Gastrocnemius medialis (tissue), 4 donors: Measurements from ENCODE around the gene GRK4. TPM values are rescaled to one million over a fixed set of nuclear protein-coding genes. Genes with fewer than 3 reads are reported as not detected.
A peak's percentile ranks its signal among the peaks of the same experiment; 100 is the strongest.

Experiments used
- ATAC-seq, 2 donors: fragments of 150-250 bp; one replicate each; pipeline ENCODE4 v1.9.1; 2016
- DNase-seq, 2 donors: peaks; one replicate each; pipeline ENCODE4 v3.0.0-alpha.2; 2019
- H3K27ac ChIP-seq, 4 donors: fragments of 200-600 bp; sonication (generic); 1 replicate in 1 of 4; 2 replicates in 3 of 4; pipeline ENCODE4 v1.5.1; 2016 to 2018; ENCODE audit warnings: mild to moderate bottlenecking in 2 of 4, moderate library complexity in 1 of 4
- H3K27me3 ChIP-seq, 3 donors: fragments of 200-600 bp; sonication (generic) in 2 of 3; 1 replicate in 1 of 3; 2 replicates in 2 of 3; pipeline versions ENCODE4 v1.5.1 to v1.6.0; 2016 to 2019; ENCODE audit warnings: mild to moderate bottlenecking in 1 of 3, moderate library complexity in 1 of 3
- H3K36me3 ChIP-seq, 2 donors: fragments of 200-600 bp; sonication (generic) in 1 of 2; one replicate each; pipeline ENCODE4 v1.5.1; 2017 to 2018
- H3K4me1 ChIP-seq, 2 donors: fragments of 200-600 bp; sonication (generic) in 1 of 2; one replicate each; pipeline ENCODE4 v1.5.1; 2016 to 2017; ENCODE audit warnings: mild to moderate bottlenecking in 2 of 2
- H3K4me3 ChIP-seq, 4 donors: fragments of 200-600 bp; sonication (generic) in 3 of 4; 1 replicate in 1 of 4; 2 replicates in 3 of 4; pipeline ENCODE4 v1.5.1; 2016 to 2019; ENCODE audit warnings: mild to moderate bottlenecking in 2 of 4
- H3K9me3 ChIP-seq, 3 donors: fragments of 200-600 bp; sonication (generic) in 2 of 3; 1 replicate in 1 of 3; 2 replicates in 2 of 3; pipeline ENCODE4 v1.5.1; 2016 to 2019
- POLR2A ChIP-seq, 2 donors: fragments of 450-650 bp; IDR thresholded peaks; one replicate each; pipeline ENCODE4 v1.6.1; 2017; ENCODE audit warnings: antibody characterized with exemption in 2 of 2, mild to moderate bottlenecking in 2 of 2, moderate library complexity in 2 of 2
- in situ Hi-C, 4 donors: fragments of 200-750 bp; cut with MboI; loops; one replicate each; pipeline versions ENCODE4 v1.15.0 to v1.8.0; 2017; ENCODE audit warnings: low sequenced_read_pairs in 4 of 4
- intact Hi-C: fragments of 100-400 bp; cut with DNase I; formaldehyde crosslinking; loops from one replicate; pipeline ENCODE4 v1.15.1; 2023; ENCODE audit warnings: low total_unique reads
- total RNA-seq, 4 donors: library from RNA; depleted of rRNA; stranded (reverse); fragments of >200 nt; gene quantifications; one replicate each; pipeline versions ENCODE4 v1.1.0 to v1.2.3, GENCODE V29; 2016
- TF ChIP-seq, protein P1 (sequence below), 5 experiments: fragments of 450-650 bp in 3 of 5; fragments of 200-600 bp in 2 of 5; sonication (generic) in 2 of 5; IDR thresholded peaks in 4 of 5; conservative IDR thresholded peaks in 1 of 5; 1 replicate in 4 of 5; 2 replicates in 1 of 5; pipeline ENCODE4 v1.5.1; 2016 to 2019; ENCODE audit warnings: antibody characterized with exemption in 5 of 5, mild to moderate bottlenecking in 3 of 5, moderate library complexity in 3 of 5

Gene GRK4
- total RNA-seq, 4 donors from 2014 or later, result 2.8 to 5.8 (median 3.7) TPM

DNA sequence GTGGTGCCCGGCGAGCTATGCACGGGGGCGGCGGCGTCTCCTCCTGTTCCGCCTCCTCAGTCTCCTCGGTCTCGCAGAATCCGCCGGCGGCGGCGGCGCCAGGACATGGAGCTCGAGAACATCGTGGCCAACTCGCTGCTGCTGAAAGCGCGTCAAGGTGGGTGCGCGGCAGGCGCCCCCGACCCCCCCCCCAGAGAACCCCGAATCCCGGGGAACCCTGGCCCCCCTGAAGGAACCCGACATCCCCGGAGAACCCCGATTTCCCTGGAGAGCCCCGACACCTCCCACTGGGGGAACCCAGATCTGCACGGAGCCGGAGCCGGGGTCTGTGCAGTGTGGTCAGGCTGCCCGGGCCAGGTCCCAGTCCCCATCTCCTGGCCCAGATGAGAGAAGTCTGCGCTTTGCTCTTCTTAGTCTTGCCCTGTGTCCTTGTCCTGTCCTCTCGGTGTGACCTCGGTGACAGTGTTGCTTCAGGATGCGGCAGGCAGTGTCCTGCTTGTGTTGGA, 648 bp downstream of the GRK4 start:
- ATAC-seq, result peak in 1 of 2 donors; percentile 25
- in situ Hi-C loops, result loop anchor here in 1 of 4 donors (10.0 to 25.0 kb wide), 2 partner anchors 539 to 727 kb away; partner anchors contain the start of genes HAUS3 and POLN

DNA sequence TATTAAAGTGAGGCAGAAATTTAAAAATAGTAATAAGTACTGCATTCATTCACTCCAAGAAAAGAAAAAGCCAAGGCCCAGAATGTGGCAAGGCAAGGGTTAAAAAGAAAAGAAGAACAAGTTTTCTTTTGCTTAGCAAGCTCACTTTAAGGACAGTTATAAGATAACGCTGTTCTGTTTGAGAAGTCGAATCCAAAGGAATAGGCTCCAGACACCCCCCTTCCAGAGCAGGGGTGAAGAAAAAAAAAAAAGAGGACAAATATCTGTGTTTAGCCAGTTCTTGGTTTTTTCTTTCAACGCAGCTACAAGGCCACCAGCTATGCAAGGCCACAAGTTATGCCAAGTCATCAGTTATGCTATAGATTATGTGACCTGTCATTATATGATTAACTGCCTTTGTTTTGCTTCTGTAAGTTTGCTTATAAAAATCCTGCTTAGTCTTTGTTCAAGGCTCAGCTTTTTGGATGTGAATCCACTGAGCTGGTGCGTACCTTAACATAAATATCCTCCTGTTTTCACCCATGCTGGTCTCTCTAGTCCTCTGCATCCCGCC, 1.4 kb downstream of the GRK4 start:
- Histone ChIP-seq H3K27ac (no peak overlapping the region), H3K9me3 (no peaks in the 10 kb centered on the region), H3K4me3 (peak overlapping the region in 3 of 4 donors; percentile 78 to 90 (median 81)), H3K36me3 (no peaks in the 10 kb centered on the region), H3K4me1 (peaks cover 20 to 23% of the 10 kb centered on the region in 2 donors), H3K27me3 (no peaks in the 10 kb centered on the region)
- no peak for ATAC-seq
- no peak for TF ChIP-seq POLR2A (IDR thresholded peaks at IDR 0.05)
- TF ChIP-seq, protein P1, sequence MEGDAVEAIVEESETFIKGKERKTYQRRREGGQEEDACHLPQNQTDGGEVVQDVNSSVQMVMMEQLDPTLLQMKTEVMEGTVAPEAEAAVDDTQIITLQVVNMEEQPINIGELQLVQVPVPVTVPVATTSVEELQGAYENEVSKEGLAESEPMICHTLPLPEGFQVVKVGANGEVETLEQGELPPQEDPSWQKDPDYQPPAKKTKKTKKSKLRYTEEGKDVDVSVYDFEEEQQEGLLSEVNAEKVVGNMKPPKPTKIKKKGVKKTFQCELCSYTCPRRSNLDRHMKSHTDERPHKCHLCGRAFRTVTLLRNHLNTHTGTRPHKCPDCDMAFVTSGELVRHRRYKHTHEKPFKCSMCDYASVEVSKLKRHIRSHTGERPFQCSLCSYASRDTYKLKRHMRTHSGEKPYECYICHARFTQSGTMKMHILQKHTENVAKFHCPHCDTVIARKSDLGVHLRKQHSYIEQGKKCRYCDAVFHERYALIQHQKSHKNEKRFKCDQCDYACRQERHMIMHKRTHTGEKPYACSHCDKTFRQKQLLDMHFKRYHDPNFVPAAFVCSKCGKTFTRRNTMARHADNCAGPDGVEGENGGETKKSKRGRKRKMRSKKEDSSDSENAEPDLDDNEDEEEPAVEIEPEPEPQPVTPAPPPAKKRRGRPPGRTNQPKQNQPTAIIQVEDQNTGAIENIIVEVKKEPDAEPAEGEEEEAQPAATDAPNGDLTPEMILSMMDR (IDR thresholded peaks at IDR 0.05 in 4 of 5, conservative IDR thresholded peaks at IDR 0.05 in 1 of 5), result no peak
- no peak for DNase-seq
- intact Hi-C loops (loop anchor here (5.0 kb wide), 2 partner anchors 73 to 722 kb away; partner anchors contain the start of genes HAUS3 and POLN), in situ Hi-C loops (loop anchor here in 1 of 4 donors (10.0 to 25.0 kb wide), 2 partner anchors 540 to 727 kb away; partner anchors contain the start of genes HAUS3 and POLN)

More for the DNA sequence above, 648 bp downstream of the GRK4 start:
- intact Hi-C loops, result loop anchor here (1.0 to 5.0 kb wide), 7 partner anchors 30 to 722 kb away; partner anchors contain the start of genes CFAP99, HAUS3, HTT and HTT-AS
- Histone ChIP-seq H3K36me3 (no peaks in the 10 kb centered on the region), H3K4me1 (peaks cover 21 to 23% of the 10 kb centered on the region in 2 donors), H3K27ac (peak overlapping the region; percentile 91 to 95 (median 94)), H3K9me3 (no peaks in the 10 kb centered on the region), H3K27me3 (no peaks in the 10 kb centered on the region), H3K4me3 (peak overlapping the region; percentile 78 to 99 (median 86))
- no peak for DNase-seq
- TF ChIP-seq, protein P1 (IDR thresholded peaks at IDR 0.05 in 4 of 5, conservative IDR thresholded peaks at IDR 0.05 in 1 of 5), result no peak
- TF ChIP-seq POLR2A (IDR thresholded peaks at IDR 0.05), result no peak

DNA sequence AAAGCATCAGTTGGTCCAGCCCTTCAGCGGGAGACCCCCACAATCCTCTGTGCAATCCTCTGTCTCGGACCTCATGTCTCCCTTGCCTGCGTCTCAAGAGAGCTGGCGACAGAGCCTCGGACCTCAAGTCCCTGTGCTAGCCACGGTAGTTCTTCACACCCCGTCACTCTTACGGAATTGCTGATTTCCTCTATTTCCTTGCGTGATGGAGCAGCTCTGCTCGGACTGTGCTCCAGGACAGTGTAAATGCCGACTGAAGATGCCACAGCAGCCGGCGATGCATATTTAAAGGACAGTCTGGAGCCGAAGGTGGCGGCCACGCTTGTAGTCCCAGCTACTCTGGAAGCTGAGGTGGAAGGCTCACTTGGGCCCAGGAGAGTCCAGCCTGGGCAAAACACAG, 1.9 kb downstream of the GRK4 start:
- no peak for DNase-seq
- Histone ChIP-seq H3K27me3 (no peaks in the 10 kb centered on the region), H3K9me3 (no peaks in the 10 kb centered on the region), H3K4me3 (no peak overlapping the region), H3K27ac (no peak overlapping the region), H3K36me3 (no peaks in the 10 kb centered on the region), H3K4me1 (peaks cover 20 to 23% of the 10 kb centered on the region in 2 donors)
- in situ Hi-C loops, result loop anchor here in 1 of 4 donors (10.0 to 25.0 kb wide), 2 partner anchors 540 to 728 kb away; partner anchors contain the start of genes HAUS3 and POLN
- intact Hi-C loops, result no loop called here
- no peak for ATAC-seq
- TF ChIP-seq POLR2A (IDR thresholded peaks at IDR 0.05), result no peak
- TF ChIP-seq, protein P1 (IDR thresholded peaks at IDR 0.05 in 4 of 5, conservative IDR thresholded peaks at IDR 0.05 in 1 of 5), result no peak

DNA sequence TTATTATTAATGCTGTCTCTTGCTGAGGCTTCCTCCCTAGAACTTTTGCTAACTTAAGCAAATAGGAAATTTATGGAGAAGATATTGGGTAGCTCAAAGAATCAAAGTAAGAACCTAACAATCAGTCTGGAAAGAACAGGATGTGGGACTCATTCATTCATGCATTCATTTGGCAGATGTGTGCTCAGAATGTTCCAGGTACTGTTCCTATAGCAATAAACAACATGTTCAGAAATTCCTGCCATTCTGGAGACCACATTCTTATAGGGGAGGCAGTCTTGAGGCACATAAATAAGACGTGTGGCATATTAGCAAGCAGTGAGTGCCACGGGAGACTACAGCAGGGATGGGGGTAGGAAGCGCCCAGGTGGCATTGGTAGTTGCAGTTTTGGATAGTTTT, 5.0 kb downstream of the GRK4 start:
- H3K27ac ChIP-seq, result no peak overlapping the region
- in situ Hi-C loops (loop anchor here in 1 of 4 donors (10.0 to 25.0 kb wide), 2 partner anchors 544 to 731 kb away; partner anchors contain the start of genes HAUS3 and POLN), intact Hi-C loops (no loop called here)
- DNase-seq, result no peak
- H3K36me3 ChIP-seq, result no peaks in the 10 kb centered on the region
- no peak overlapping the region for H3K4me3 ChIP-seq
- H3K4me1 ChIP-seq, result peaks cover 6 to 7% of the 10 kb centered on the region in 2 donors
- H3K27me3 ChIP-seq, result no peaks in the 10 kb centered on the region
- TF ChIP-seq POLR2A (IDR thresholded peaks at IDR 0.05), result no peak
- TF ChIP-seq, protein P1 (IDR thresholded peaks at IDR 0.05 in 4 of 5, conservative IDR thresholded peaks at IDR 0.05 in 1 of 5), result no peak
- H3K9me3 ChIP-seq, result no peaks in the 10 kb centered on the region
- ATAC-seq, result no peak
